Stimulated activated CD4-positive, alpha-beta T cell treated with anti-CD3 and anti-CD28 coated beads, Interleukin-12 subunit alpha, Interleukin-12 subunit beta, amount 100 ng/mL, for 4 hours (primary cell): ENCODE measurements around the gene USP36.

Experiments
- DNase-seq: peaks from one replicate; pipeline ENCODE4 v3.0.0-alpha.2; 2020

USP36 gene

GRCh38 chr17:78808163-78808562 is 32.5 kb downstream of the USP36 start:
- DNase-seq = no peak

GRCh38 chr17:78806451-78806850 is 34.2 kb downstream of the USP36 start:
- no peak for DNase-seq

- DNase-seq = peak; percentile 57
These were observed 35.3 kb downstream of the USP36 start for GRCh38 chr17:78805301-78805700.

- no peak for DNase-seq
These were observed 35.8 kb downstream of the USP36 start for GRCh38 chr17:78804777-78805176.

GRCh38 chr17:78803186-78803845 is 37.3 kb downstream of the USP36 start:
- DNase-seq = no peak

- no peak for DNase-seq
These were observed 38.2 kb downstream of the USP36 start for GRCh38 chr17:78802459-78802858.

GRCh38 chr17:78802008-78802407 is 38.6 kb downstream of the USP36 start:
- DNase-seq = no peak

- no peak for DNase-seq
These were observed 40.3 kb downstream of the USP36 start for GRCh38 chr17:78800132-78800931.

GRCh38 chr17:78798695-78799559 is 41.7 kb downstream of the USP36 start:
- no peak for DNase-seq

GRCh38 chr17:78797691-78798585 is 42.7 kb downstream of the USP36 start:
- no peak for DNase-seq

- DNase-seq = no peak
These were observed 43.4 kb downstream of the USP36 start for GRCh38 chr17:78797213-78797612.

GRCh38 chr17:78796517-78796900 is 44.1 kb downstream of the USP36 start:
- DNase-seq = no peak

GRCh38 chr17:78795861-78796516 is 44.6 kb downstream of the USP36 start:
- DNase-seq = no peak

- no peak for DNase-seq
These were observed 45.6 kb downstream of the USP36 start for GRCh38 chr17:78794864-78795640.

- no peak for DNase-seq
These were observed 46.2 kb downstream of the USP36 start for GRCh38 chr17:78794399-78794798.

- DNase-seq = no peak
These were observed 46.6 kb downstream of the USP36 start for GRCh38 chr17:78793968-78794367.

GRCh38 chr17:78793415-78793814 is 47.2 kb downstream of the USP36 start:
- no peak for DNase-seq

- no peak for DNase-seq
These were observed 48.5 kb downstream of the USP36 start for GRCh38 chr17:78791840-78792709.

- no peak for DNase-seq
These were observed 50.1 kb downstream of the USP36 start for GRCh38 chr17:78790552-78790951.

GRCh38 chr17:78789663-78790181 is 50.9 kb downstream of the USP36 start:
- DNase-seq = no peak
